Endothelial cell (in vitro differentiated cells): ENCODE data around the gene CCDC81. TPM values are rescaled to one million over a fixed set of nuclear protein-coding genes. Genes with fewer than 3 reads are reported as not detected.
"Not testable (repeated sequence)": the region's sequence is repeated elsewhere in the genome, so short reads cannot be mapped to it uniquely, and the experiment has no call there.

ENCODE experiments used
- DNase-seq: peaks from one replicate; pipeline ENCODE4 v3.0.0; 2021; ENCODE audit warnings: low spot score
- H3K27ac Mint-ChIP-seq: one replicate; pipeline ENCODE4 v1.8.0; 2021; ENCODE audit warnings: mixed read lengths, inconsistent platforms; ENCODE audit not compliant: unreplicated experiment
- H3K27me3 Mint-ChIP-seq: one replicate; pipeline ENCODE4 v1.8.0; 2021; ENCODE audit warnings: mild to moderate bottlenecking, moderate library complexity, mixed read lengths, inconsistent platforms; ENCODE audit not compliant: unreplicated experiment
- H3K36me3 Mint-ChIP-seq: one replicate; pipeline ENCODE4 v1.8.0; 2021; ENCODE audit warnings: mild to moderate bottlenecking, low read depth, mixed read lengths, inconsistent platforms; ENCODE audit not compliant: unreplicated experiment
- H3K4me1 Mint-ChIP-seq: one replicate; pipeline ENCODE4 v1.8.0; 2021; ENCODE audit warnings: mild to moderate bottlenecking, mixed read lengths, inconsistent platforms; ENCODE audit not compliant: unreplicated experiment
- H3K4me3 Mint-ChIP-seq: one replicate; pipeline ENCODE4 v1.8.0; 2021; ENCODE audit warnings: mild to moderate bottlenecking, mixed read lengths, inconsistent platforms; ENCODE audit not compliant: unreplicated experiment
- H3K9me3 Mint-ChIP-seq: one replicate; pipeline ENCODE4 v1.8.0; 2021; ENCODE audit warnings: mixed read lengths, inconsistent platforms; ENCODE audit not compliant: unreplicated experiment
- CTCF ChIP-seq: fragments of 200-600 bp; sonication (generic); IDR thresholded peaks from one replicate; pipeline ENCODE4 v1.5.0; 2021; ENCODE audit warnings: antibody characterized with exemption; ENCODE audit not compliant: unreplicated experiment
- total RNA-seq: library from RNA; stranded (reverse); fragmentation: NEBNext Ultra II Directional; extraction: Animal tissue kit (Norgen Biotek cat#: 25700); gene quantifications from one replicate; pipeline ENCODE4 v1.2.1, GENCODE V29; 2021; ENCODE audit not compliant: unreplicated experiment

CCDC81 gene
- total RNA-seq, 1 donor from 2014 or later, result 0.33 TPM

DNA sequence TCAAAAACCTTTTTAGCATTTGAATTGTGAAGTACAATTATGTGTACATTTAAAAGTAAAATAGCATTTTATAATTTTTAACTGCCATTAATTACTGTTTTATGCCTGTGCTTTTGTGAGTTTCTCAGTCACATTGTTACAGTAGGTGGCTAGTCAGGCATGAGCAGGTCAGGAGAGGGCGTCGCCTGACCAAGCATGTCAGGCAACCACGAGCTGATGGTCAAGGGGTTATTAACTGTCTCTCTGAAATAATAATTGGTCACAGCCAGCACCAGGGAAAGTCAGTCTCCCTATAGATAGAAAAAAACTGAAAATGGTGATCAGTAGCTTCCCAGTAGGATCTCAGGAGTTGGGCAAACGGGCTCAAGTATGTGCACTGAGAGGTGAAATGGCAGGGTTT, 19.4 kb upstream of the CCDC81 start:
- Mint-ChIP-seq H3K4me3 (no peak overlapping the region), H3K36me3 (no peaks in the 10 kb centered on the region), H3K27ac (no peak overlapping the region), H3K9me3 (no peaks in the 10 kb centered on the region), H3K27me3 (no peaks in the 10 kb centered on the region), H3K4me1 (no peaks in the 10 kb centered on the region)
- no peak for TF ChIP-seq CTCF
- no peak for DNase-seq

GRCh38 chr11:86357412-86357811, 17.3 kb upstream of the CCDC81 start:
- DNase-seq, H3K27me3 Mint-ChIP-seq, H3K36me3 Mint-ChIP-seq, H3K27ac Mint-ChIP-seq, H3K4me3 Mint-ChIP-seq, H3K9me3 Mint-ChIP-seq, H3K4me1 Mint-ChIP-seq: not testable (repeated sequence)

DNA sequence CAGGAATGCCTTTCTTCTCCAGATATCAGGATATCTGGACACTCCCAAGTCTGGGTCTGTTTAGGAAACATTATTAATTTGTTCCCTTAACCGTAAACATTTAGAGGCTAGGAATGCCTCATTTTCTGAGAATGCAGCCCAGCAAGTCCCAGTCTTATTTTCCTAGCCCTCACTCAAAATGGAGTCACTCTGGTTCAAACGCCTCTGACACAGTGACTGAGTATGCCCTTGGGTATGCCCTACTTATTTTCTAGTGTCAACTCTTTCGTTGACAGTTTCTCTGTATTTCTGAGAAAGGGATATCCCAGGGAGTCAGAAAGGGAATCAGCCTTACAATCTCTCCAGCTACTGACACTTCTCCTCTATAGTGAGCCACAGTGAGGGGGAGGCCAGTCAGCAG, 16.0 kb upstream of the CCDC81 start:
- H3K27ac Mint-ChIP-seq, result no peak overlapping the region
- DNase-seq, result no peak
- H3K4me1 Mint-ChIP-seq, result no peaks in the 10 kb centered on the region
- peaks cover 1% of the 10 kb centered on the region for H3K27me3 Mint-ChIP-seq
- TF ChIP-seq CTCF, result no peak
- H3K9me3 Mint-ChIP-seq, result no peaks in the 10 kb centered on the region
- H3K4me3 Mint-ChIP-seq, result no peak overlapping the region
- no peaks in the 10 kb centered on the region for H3K36me3 Mint-ChIP-seq

DNA sequence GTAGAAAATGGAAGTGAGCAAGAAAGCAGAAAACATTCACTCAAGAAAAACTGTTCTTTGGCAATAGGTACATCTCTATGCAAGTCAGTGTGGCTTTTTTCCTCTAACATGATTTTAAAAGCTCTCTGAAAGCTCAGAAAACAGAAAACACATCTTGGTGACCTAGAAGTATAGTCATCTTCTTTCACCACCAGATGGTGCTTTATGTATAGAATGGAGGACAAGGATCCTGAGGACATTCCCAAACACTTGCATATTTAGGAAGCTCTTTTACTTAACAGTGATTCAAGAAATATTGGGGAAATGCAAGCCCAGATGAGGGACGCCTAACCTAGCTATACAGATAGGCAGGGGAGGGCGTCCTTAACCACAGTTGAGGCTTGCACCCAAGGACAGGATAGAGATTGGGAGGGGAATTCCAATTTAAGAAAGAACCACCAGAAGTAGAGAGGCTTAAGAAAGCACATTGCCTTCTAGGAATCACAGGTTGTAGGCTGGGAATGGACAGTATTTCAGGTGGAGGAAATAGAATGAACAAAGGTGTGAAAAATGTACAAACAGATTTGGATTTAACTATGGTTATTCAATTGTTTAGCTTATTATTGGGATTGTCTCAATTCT, 13.8 kb upstream of the CCDC81 start:
- no peak for TF ChIP-seq CTCF
- no peak overlapping the region for H3K27ac Mint-ChIP-seq
- no peak for DNase-seq
- no peaks in the 10 kb centered on the region for H3K4me1 Mint-ChIP-seq
- H3K36me3 Mint-ChIP-seq, result no peaks in the 10 kb centered on the region
- peaks cover 1% of the 10 kb centered on the region for H3K27me3 Mint-ChIP-seq
- no peaks in the 10 kb centered on the region for H3K9me3 Mint-ChIP-seq
- H3K4me3 Mint-ChIP-seq, result no peak overlapping the region

GRCh38 chr11:86363424-86363823, 11.3 kb upstream of the CCDC81 start:
- Mint-ChIP-seq H3K4me1 (no peaks in the 10 kb centered on the region), H3K27me3 (peaks cover 1% of the 10 kb centered on the region), H3K4me3 (no peak overlapping the region), H3K36me3 (no peaks in the 10 kb centered on the region), H3K9me3 (no peaks in the 10 kb centered on the region), H3K27ac (no peak overlapping the region)
- TF ChIP-seq CTCF, result no peak
- DNase-seq, result no peak

GRCh38 chr11:86365546-86365945, 9.1 kb upstream of the CCDC81 start:
- no peak for DNase-seq
- no peak for TF ChIP-seq CTCF
- Mint-ChIP-seq H3K4me1 (no peaks in the 10 kb centered on the region), H3K27ac (no peak overlapping the region), H3K4me3 (no peak overlapping the region), H3K9me3 (no peaks in the 10 kb centered on the region), H3K27me3 (peaks cover under 1% of the 10 kb centered on the region), H3K36me3 (no peaks in the 10 kb centered on the region)
